ENCODE measurements around the gene ADD1. TPM values are rescaled to one million over a fixed set of nuclear protein-coding genes. Genes with fewer than 3 reads are reported as not detected.

ADD1 gene
- total and polyA plus RNA-seq, 4 donors: 127 to 400 (median 268) TPM

DNA sequence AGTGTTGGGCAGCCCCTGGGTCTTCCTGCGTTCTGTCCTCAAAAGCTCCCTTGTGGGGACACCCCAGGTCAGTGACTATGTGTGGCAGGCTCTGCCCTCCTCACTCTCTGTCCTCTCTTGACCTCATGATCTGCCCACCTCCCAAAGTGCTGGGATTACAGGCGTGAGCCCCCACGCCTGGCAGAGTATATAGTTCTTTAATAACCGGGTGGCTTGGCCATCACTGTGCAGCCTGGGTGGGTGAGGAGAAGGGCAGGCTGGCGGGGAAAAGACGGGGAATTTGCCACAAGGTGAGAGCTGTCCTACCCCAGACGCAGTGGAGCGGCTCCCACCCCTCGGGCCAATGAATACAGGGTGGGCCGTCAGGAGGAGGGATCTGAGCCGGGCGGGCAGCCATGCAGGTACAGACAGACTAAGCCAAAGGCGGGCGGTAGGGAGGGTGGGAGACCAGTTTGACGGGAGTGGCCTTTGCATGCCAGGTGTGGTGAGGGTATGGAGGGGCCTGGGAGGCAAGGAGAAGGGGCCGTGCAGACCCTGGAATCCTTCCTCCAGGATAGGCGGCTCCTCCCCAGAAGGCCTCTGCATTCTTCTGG is 48.2 kb upstream of the ADD1 start:
- DNase-seq: peak in 1 of 3 donors; percentile 10
- ATAC-seq (ENCODE audit: insufficient read depth, low FRiP score): no peak
- Histone ChIP-seq H3K27me3 (ENCODE audit: control insufficient read depth in 3 of 3, insufficient read depth in 3 of 3, low read length in 2 of 3) (no peaks in the 10 kb centered on the region), H3K36me3 (ENCODE audit: control insufficient read depth in 4 of 4, insufficient read depth in 4 of 4, low read length in 4 of 4) (peaks cover 0 to 2% (median 0%) of the 10 kb centered on the region in 4 donors), H3K4me1 (ENCODE audit: control insufficient read depth in 5 of 5, insufficient read depth in 5 of 5, low read length in 5 of 5) (peaks cover 10 to 67% (median 44%) of the 10 kb centered on the region in 5 donors), H3K4me3 (no peak overlapping the region), H3K9me3 (ENCODE audit: control insufficient read depth in 4 of 4, insufficient read depth in 3 of 4, low read length in 3 of 4) (no peaks in the 10 kb centered on the region), H3K9ac (ENCODE audit: insufficient read depth in 1 of 2, low read length in 2 of 2) (no peak overlapping the region), H3K27ac (ENCODE audit: low read depth in 1 of 2, low read length in 1 of 2) (peak overlapping the region in 1 of 2 donors; percentile 74)
- no peak for TF ChIP-seq CTCF (IDR thresholded peaks at IDR 0.05; ENCODE audit: control extremely low read depth, extremely low read depth)
- 90 to 94% methylated on average over 17 of the region's 17 CpGs for whole genome bisulfite sequencing, 2 donors

DNA sequence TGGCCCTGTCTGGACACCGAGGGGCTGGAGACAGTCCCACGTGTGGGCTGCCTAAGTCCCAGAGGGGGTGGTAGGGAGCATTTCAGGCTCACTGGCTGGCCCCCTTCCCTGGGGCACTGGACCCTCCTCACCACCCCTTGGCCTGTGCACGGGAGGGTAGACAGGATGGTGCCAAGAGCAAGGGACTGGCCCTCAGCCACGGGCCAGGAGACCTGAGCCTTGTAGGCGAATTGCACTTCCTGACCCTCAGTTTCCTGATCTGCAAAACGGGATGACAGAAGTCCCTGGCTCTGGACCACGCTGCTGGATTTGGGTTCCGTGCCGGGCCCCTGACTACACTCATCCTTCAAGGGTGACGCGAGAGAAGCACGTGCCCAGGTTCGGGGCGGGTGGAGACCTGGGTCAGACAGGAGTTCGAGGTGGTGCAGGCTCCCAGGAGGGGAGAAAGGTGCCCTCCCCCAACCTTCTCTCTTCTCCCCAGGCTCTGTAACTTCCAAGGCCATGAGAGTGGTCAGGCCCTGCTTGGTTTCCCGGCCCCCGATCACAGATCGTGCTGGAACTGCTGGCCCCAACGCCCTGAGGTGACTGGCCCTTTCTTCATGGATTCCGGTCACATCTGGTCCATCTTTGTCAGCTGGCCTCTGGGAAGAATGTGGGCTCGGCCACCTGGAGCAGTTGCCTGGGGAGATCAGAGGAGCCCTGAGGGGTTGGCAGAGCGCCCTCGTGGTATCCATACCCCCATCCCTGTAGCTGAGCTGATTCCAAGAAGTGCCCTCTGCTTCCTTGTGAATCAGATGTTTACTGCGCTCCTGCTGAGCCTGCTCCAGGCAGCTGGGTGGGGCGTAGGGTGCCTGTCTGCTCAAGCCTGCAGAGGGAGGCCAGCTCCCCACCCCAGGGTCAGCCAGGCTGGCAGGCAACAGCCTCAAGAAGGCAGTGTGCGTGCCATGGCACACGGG is 47.5 kb upstream of the ADD1 start:
- H3K27ac ChIP-seq (ENCODE audit: low read depth in 1 of 2, low read length in 1 of 2): peak overlapping the region in 1 of 2 donors; percentile 74
- H3K9me3 ChIP-seq (ENCODE audit: control insufficient read depth in 4 of 4, insufficient read depth in 3 of 4, low read length in 3 of 4): no peaks in the 10 kb centered on the region
- H3K9ac ChIP-seq (ENCODE audit: insufficient read depth in 1 of 2, low read length in 2 of 2): no peak overlapping the region
- H3K27me3 ChIP-seq (ENCODE audit: control insufficient read depth in 3 of 3, insufficient read depth in 3 of 3, low read length in 2 of 3): no peaks in the 10 kb centered on the region
- ATAC-seq (ENCODE audit: insufficient read depth, low FRiP score) (no peak), DNase-seq (peak in 1 of 3 donors; percentile 12)
- H3K4me1 ChIP-seq (ENCODE audit: control insufficient read depth in 5 of 5, insufficient read depth in 5 of 5, low read length in 5 of 5): peaks cover 14 to 75% (median 50%) of the 10 kb centered on the region in 5 donors
- no peak for TF ChIP-seq CTCF (IDR thresholded peaks at IDR 0.05; ENCODE audit: control extremely low read depth, extremely low read depth)
- no peak overlapping the region for H3K4me3 ChIP-seq
- WGBS, 2 donors: 73 to 86% methylated on average over 27 of the region's 27 CpGs
- peaks cover 0 to 2% (median 0%) of the 10 kb centered on the region in 4 donors for H3K36me3 ChIP-seq (ENCODE audit: control insufficient read depth in 4 of 4, insufficient read depth in 4 of 4, low read length in 4 of 4)

DNA sequence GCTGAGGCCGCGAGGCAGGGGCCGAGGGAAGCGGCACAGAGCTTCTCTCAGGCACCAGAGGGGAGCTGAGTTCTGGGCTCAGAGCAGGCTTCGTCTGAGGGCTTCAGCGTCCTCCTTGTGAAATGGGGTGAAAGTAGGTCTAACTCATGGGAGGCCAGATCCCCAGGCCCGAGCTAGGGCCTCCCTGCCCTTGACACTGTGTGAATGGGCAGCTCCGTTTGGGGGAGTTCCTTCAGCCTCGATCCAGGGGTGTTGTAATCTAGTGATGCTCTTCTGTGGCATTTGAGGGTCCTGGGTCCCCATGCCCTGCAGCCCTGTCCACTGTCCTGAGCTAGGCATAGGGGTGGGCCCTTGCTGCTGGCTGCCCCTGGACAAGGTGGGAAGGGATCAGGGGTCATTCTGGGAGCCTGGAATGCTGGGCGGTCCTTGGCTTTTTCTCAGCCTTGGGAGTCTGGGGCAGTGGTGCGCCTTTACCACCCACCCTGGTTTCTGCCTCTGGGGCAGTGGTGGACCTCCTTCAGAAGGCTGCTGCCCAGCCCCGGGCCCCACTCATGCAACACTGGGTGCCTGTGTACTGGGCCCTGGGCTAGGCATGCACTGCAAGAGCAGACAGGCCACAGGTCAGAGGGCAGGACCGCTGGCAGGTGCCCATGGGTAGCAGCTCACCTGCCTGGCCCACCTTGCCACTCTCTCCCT is 46.6 kb upstream of the ADD1 start:
- Histone ChIP-seq H3K27ac (ENCODE audit: low read depth in 1 of 2, low read length in 1 of 2) (peak overlapping the region in 1 of 2 donors; percentile 95), H3K4me3 (no peak overlapping the region), H3K27me3 (ENCODE audit: control insufficient read depth in 3 of 3, insufficient read depth in 3 of 3, low read length in 2 of 3) (no peaks in the 10 kb centered on the region), H3K36me3 (ENCODE audit: control insufficient read depth in 4 of 4, insufficient read depth in 4 of 4, low read length in 4 of 4) (peaks cover 0 to 2% (median 0%) of the 10 kb centered on the region in 4 donors), H3K9me3 (ENCODE audit: control insufficient read depth in 4 of 4, insufficient read depth in 3 of 4, low read length in 3 of 4) (no peaks in the 10 kb centered on the region), H3K4me1 (ENCODE audit: control insufficient read depth in 5 of 5, insufficient read depth in 5 of 5, low read length in 5 of 5) (peaks cover 18 to 76% (median 50%) of the 10 kb centered on the region in 5 donors), H3K9ac (ENCODE audit: insufficient read depth in 1 of 2, low read length in 2 of 2) (no peak overlapping the region)
- DNase-seq (peak in 1 of 3 donors; percentile 8), ATAC-seq (ENCODE audit: insufficient read depth, low FRiP score) (no peak)
- 82 to 85% methylated on average over 13 of the region's 13 CpGs for WGBS, 2 donors
- TF ChIP-seq CTCF (IDR thresholded peaks at IDR 0.05; ENCODE audit: control extremely low read depth, extremely low read depth): no peak
